Common myeloid progenitor, CD34-positive (primary cell): ENCODE results near the gene MAP2K5.

Experiments used
- CTCF ChIA-PET: fragments of 350-600 bp; sonication (Branson Sonifier 250); formaldehyde crosslinking; loops from one replicate; lab custom pipeline; 2021; ENCODE audit warnings: antibody characterized with exemption; lab: Charles Lee
- POLR2A ChIA-PET: fragments of 350-600 bp; sonication (Branson Sonifier 250); formaldehyde crosslinking; loops from one replicate; lab custom pipeline; 2021; ENCODE audit warnings: antibody characterized with exemption; lab: Charles Lee
- DNase-seq, 3 donors: peaks; one replicate each; pipeline versions ENCODE4 v3.0.0 to v3.0.0-alpha.2; 2013
- H3K27ac ChIP-seq, 2 experiments: 1 replicate in 1 of 2; 2 replicates in 1 of 2; pipeline ENCODE4 v1.7.0; 2013; ENCODE audit warnings: inconsistent platforms in 2 of 2, low read length in 2 of 2, mild to moderate bottlenecking in 2 of 2, low read depth in 1 of 2, moderate library complexity in 1 of 2; ENCODE audit not compliant: severe bottlenecking in 2 of 2, insufficient read depth in 1 of 2, poor library complexity in 1 of 2
- H3K27me3 ChIP-seq, 5 experiments: replicated peaks in 2 of 5; 1 replicate in 3 of 5; 2 replicates in 2 of 5; pipeline versions ENCODE4 v1.6.1 to v1.7.0; 2013; ENCODE audit warnings: low read length in 4 of 5, mild to moderate bottlenecking in 2 of 5, moderate library complexity in 2 of 5, inconsistent platforms in 1 of 5; ENCODE audit not compliant: insufficient read depth in 5 of 5, control insufficient read depth in 4 of 5
- H3K36me3 ChIP-seq, 4 experiments: 1 replicate in 2 of 4; 2 replicates in 2 of 4; pipeline versions ENCODE4 v1.6.1 to v1.7.0; 2013; ENCODE audit warnings: low read length in 3 of 4, control low read depth in 1 of 4, mild to moderate bottlenecking in 1 of 4; ENCODE audit not compliant: control insufficient read depth in 4 of 4, insufficient read depth in 4 of 4
- H3K4me1 ChIP-seq, 4 experiments: 1 replicate in 3 of 4; 2 replicates in 1 of 4; pipeline versions ENCODE4 v1.6.1 to v1.7.1; 2013; ENCODE audit warnings: low read length in 3 of 4, mild to moderate bottlenecking in 3 of 4, control low read depth in 1 of 4, inconsistent platforms in 1 of 4, moderate library complexity in 1 of 4; ENCODE audit not compliant: control insufficient read depth in 4 of 4, insufficient read depth in 4 of 4; ENCODE audit errors: control extremely low read depth in 1 of 4
- H3K4me3 ChIP-seq, 7 experiments: 1 replicate in 4 of 7; 2 replicates in 3 of 7; pipeline versions ENCODE4 v1.5.1 to v1.7.0; 2013; ENCODE audit warnings: mild to moderate bottlenecking in 7 of 7, low read length in 6 of 7, moderate library complexity in 6 of 7, inconsistent platforms in 2 of 7, low read depth in 2 of 7, control low read depth in 1 of 7; ENCODE audit not compliant: insufficient read depth in 4 of 7, control insufficient read depth in 1 of 7; ENCODE audit errors: extremely low read depth in 1 of 7
- H3K9me3 ChIP-seq, 5 experiments: 1 replicate in 4 of 5; 2 replicates in 1 of 5; pipeline versions ENCODE4 v1.6.1 to v1.7.1; 2013; ENCODE audit warnings: low read length in 4 of 5, mild to moderate bottlenecking in 2 of 5, inconsistent platforms in 1 of 5, low read depth in 1 of 5, moderate library complexity in 1 of 5; ENCODE audit not compliant: control insufficient read depth in 4 of 5, insufficient read depth in 2 of 5; ENCODE audit errors: control extremely low read depth in 1 of 5
- WGBS: methylation state at CpG from one replicate; pipeline ENCODE4 v1.1.5; 2013; ENCODE audit not compliant: insufficient coverage; 5-methylcytosine and 5-hydroxymethylcytosine counted together

Gene MAP2K5

DNA sequence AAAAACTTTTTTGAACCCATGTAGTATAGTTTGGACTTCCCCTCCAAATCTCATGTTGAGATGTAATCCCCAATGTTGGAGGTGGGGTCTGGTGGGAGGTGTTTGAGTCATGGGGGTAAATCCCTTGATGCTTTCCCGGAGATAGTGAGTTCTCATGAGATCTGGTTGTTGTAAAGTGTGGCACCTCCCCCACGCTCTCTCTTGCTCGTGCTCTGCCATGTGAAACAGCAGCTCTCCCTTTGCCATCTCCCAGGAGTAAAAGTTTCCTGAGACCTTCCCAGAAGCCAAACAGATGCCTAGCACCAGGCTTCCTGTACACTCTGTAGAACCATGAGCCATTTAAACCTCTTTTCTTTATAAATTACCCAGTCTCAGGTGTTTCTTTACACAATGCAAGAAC lies 313.3 kb downstream of the MAP2K5 start:
- H3K27ac ChIP-seq: no peak overlapping the region
- no CpG with 5 or more reads among the region's 3 CpGs for WGBS
- DNase-seq: no peak
- no peaks in the 10 kb centered on the region for H3K9me3 ChIP-seq
- ChIA-PET POLR2A (no interaction called here), CTCF (no interaction called here)
- H3K27me3 ChIP-seq: no peaks in the 10 kb centered on the region
- H3K36me3 ChIP-seq: no peaks in the 10 kb centered on the region
- peaks cover 0 to 8% (median under 1%) of the 10 kb centered on the region in 4 experiments for H3K4me1 ChIP-seq
- no peak overlapping the region for H3K4me3 ChIP-seq
